Esophagus muscularis mucosa (tissue), 4 donors: ENCODE results near the gene FAM72D.
"Not testable (repeated sequence)": the region's sequence is repeated elsewhere in the genome, so short reads cannot be mapped to it uniquely, and the experiment has no call there.

Experiments used
- EP300 ChIP-seq: sonication (generic); formaldehyde crosslinking; IDR thresholded peaks from one replicate; pipeline ENCODE4 v1.6.1; 2017; ENCODE audit warnings: antibody characterized with exemption
- POLR2A ChIP-seq: fragments of 450-650 bp; IDR thresholded peaks from one replicate; pipeline ENCODE4 v1.6.1; 2017; ENCODE audit warnings: antibody characterized with exemption, moderate library complexity, mild to moderate bottlenecking, low read depth
- POLR2AphosphoS5 ChIP-seq, 2 donors: sonication (generic); formaldehyde crosslinking; IDR thresholded peaks; one replicate each; pipeline ENCODE4 v1.6.1; 2017; ENCODE audit warnings: antibody characterized with exemption in 2 of 2
- TF ChIP-seq, protein P1 (sequence below), 3 experiments: fragments of 200-600 bp in 2 of 3; fragments of 450-650 bp in 1 of 3; sonication (generic) in 2 of 3; IDR thresholded peaks; one replicate each; pipeline ENCODE4 v1.5.1; 2017 to 2019; ENCODE audit warnings: antibody characterized with exemption in 3 of 3, mild to moderate bottlenecking in 2 of 3, moderate library complexity in 1 of 3

DNA sequence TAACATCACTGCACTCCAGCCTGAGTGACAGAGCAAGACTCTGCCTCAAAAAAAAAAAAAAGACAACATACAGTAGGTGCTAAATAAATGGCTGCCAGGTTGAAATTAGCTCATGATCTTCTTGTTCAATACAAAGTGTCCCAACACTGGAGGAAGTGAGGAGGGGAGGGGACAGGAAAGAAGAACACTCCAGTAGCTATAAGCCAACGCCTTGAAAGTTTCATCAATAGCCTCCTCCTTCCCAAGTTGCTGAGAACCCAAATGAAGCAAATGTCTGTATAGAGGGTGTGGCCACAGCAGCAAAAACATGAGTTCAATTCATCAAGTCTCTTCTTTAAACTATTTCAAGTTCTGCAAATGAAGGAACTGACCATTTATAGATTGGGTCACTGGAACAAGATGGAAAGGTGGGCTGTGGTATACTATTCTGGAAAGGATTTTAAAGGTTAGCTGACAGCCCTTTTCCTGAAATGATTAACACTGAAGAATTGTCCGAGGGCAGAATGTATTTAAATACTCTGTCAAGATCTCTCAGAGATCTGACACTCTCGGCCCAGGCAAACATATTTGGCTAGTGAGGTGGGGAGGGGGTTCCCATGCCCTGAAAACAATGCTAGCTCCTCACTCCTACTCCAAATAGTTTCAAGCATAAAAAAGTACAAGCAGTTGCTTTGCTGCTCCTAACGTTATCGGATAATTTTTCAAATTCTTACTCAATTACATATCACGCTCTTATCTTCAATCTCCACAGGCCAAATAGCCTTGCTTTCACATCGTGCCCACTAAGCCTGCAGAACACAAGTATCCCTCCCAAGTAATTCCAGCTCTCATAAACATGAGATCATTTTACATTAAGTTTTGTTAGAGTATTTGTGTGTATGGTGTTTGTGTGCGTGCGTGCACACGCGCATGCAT, 17.6 kb upstream of the FAM72D start:
- TF ChIP-seq, protein P1, sequence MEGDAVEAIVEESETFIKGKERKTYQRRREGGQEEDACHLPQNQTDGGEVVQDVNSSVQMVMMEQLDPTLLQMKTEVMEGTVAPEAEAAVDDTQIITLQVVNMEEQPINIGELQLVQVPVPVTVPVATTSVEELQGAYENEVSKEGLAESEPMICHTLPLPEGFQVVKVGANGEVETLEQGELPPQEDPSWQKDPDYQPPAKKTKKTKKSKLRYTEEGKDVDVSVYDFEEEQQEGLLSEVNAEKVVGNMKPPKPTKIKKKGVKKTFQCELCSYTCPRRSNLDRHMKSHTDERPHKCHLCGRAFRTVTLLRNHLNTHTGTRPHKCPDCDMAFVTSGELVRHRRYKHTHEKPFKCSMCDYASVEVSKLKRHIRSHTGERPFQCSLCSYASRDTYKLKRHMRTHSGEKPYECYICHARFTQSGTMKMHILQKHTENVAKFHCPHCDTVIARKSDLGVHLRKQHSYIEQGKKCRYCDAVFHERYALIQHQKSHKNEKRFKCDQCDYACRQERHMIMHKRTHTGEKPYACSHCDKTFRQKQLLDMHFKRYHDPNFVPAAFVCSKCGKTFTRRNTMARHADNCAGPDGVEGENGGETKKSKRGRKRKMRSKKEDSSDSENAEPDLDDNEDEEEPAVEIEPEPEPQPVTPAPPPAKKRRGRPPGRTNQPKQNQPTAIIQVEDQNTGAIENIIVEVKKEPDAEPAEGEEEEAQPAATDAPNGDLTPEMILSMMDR (IDR thresholded peaks at IDR 0.05): not testable (repeated sequence)
- not testable (repeated sequence) for TF ChIP-seq POLR2A; EP300; POLR2AphosphoS5 (IDR thresholded peaks at IDR 0.05)
